IMR-90 (cell line): ENCODE measurements around the gene TNS3. TPM values are rescaled to one million over a fixed set of nuclear protein-coding genes. Genes with fewer than 3 reads are reported as not detected.

Experiments
- ATAC-seq: fragments of 200-7000 bp; cut with Tn5 transposase; 2 replicates; pipeline ENCODE4 v1.9.1; 2020; ENCODE audit warnings: low read depth, mild to moderate bottlenecking, moderate library complexity
- BruUV-seq: library from RNA; stranded (reverse); fragments of 400-500 nt; replicated peaks from 2 replicates; lab custom pipeline; 2021; lab: Mats Ljungman, UMichigan
- CTCF ChIA-PET: fragments of 300-600 bp; formaldehyde crosslinking; extraction: SDS; loops from one replicate; lab custom pipeline; 2021; ENCODE audit warnings: antibody characterized with exemption; lab: Yijun Ruan, JAX
- POLR2A ChIA-PET: fragments of 300-600 bp; sonication (Branson Sonifier 250); formaldehyde crosslinking; loops from one replicate; lab custom pipeline; 2022; ENCODE audit warnings: antibody characterized with exemption; ENCODE audit not compliant: unreplicated experiment; lab: Charles Lee
- DNase-seq: peaks from one replicate; pipeline ENCODE4 v3.0.0; 2013
- H2AFZ ChIP-seq: replicated peaks from 2 replicates; pipeline ENCODE3; 2013; ENCODE audit warnings: low read length, mild to moderate bottlenecking; ENCODE audit not compliant: poor library complexity
- H2AK5ac ChIP-seq: 2 replicates; pipeline ENCODE4 v1.6.1; 2013; ENCODE audit warnings: low read depth, low read length, inconsistent platforms
- H2AK9ac ChIP-seq: replicated peaks from 2 replicates; pipeline ENCODE3; 2013; ENCODE audit warnings: mild to moderate bottlenecking, low read depth, low read length, moderate library complexity; ENCODE audit not compliant: poor library complexity
- H2BK120ac ChIP-seq: 2 replicates; pipeline ENCODE4 v1.6.1; 2013; ENCODE audit warnings: low read depth, low read length, inconsistent platforms
- H2BK15ac ChIP-seq: 3 replicates; pipeline ENCODE4 v1.6.1; 2013; ENCODE audit warnings: low read depth, low read length, inconsistent platforms
- H2BK20ac ChIP-seq: 2 replicates; pipeline ENCODE4 v1.6.1; 2013; ENCODE audit warnings: low read depth, mild to moderate bottlenecking, inconsistent platforms, low read length, moderate library complexity
- H2BK5ac ChIP-seq: 2 replicates; pipeline ENCODE4 v1.6.1; 2013; ENCODE audit warnings: mild to moderate bottlenecking, low read depth, low read length, inconsistent platforms; ENCODE audit not compliant: poor library complexity, severe bottlenecking
- H3K14ac ChIP-seq: replicated peaks from 2 replicates; pipeline ENCODE4 v1.6.1; 2013; ENCODE audit warnings: low read depth, low read length, inconsistent platforms
- H3K18ac ChIP-seq: 2 replicates; pipeline ENCODE4 v1.6.1; 2013; ENCODE audit warnings: low read depth, low read length, control low read depth
- H3K23ac ChIP-seq: 2 replicates; pipeline ENCODE4 v1.6.1; 2013; ENCODE audit warnings: low read depth, low read length, inconsistent platforms
- H3K27ac ChIP-seq: 2 replicates; pipeline ENCODE4 v1.5.1; 2013; ENCODE audit warnings: mild to moderate bottlenecking, control low read depth, low read length; ENCODE audit not compliant: insufficient read depth
- H3K27me3 ChIP-seq: 2 replicates; pipeline ENCODE4 v1.6.1; 2013; ENCODE audit warnings: low read length; ENCODE audit not compliant: control insufficient read depth, insufficient read depth
- H3K36me3 ChIP-seq: 2 replicates; pipeline ENCODE4 v1.6.1; 2013; ENCODE audit warnings: low read length, mixed read lengths; ENCODE audit not compliant: control insufficient read depth, insufficient read depth
- H3K4ac ChIP-seq: 2 replicates; pipeline ENCODE4 v1.6.1; 2013; ENCODE audit warnings: low read depth, low read length, inconsistent platforms
- H3K4me1 ChIP-seq: 2 replicates; pipeline ENCODE4 v1.6.1; 2013; ENCODE audit warnings: low read length, mixed read lengths; ENCODE audit not compliant: control insufficient read depth, insufficient read depth
- H3K4me2 ChIP-seq: 2 replicates; pipeline ENCODE4 v1.6.1; 2013; ENCODE audit warnings: low read depth, mild to moderate bottlenecking, control low read depth, low read length, moderate library complexity
- H3K4me3 ChIP-seq: 2 replicates; pipeline ENCODE4 v1.5.1; 2013; ENCODE audit warnings: low read depth, mild to moderate bottlenecking, control low read depth, low read length, moderate library complexity; ENCODE audit not compliant: insufficient read depth
- H3K56ac ChIP-seq: 2 replicates; pipeline ENCODE4 v1.6.1; 2013; ENCODE audit warnings: low read length, inconsistent platforms; ENCODE audit not compliant: insufficient read depth; ENCODE audit errors: extremely low read depth
- H3K79me1 ChIP-seq, 2 experiments: 2 replicates each; pipeline ENCODE4 v1.6.1; 2013; ENCODE audit warnings: low read length in 2 of 2, inconsistent platforms in 1 of 2, low read depth in 1 of 2
- H3K9ac ChIP-seq: 2 replicates; pipeline ENCODE4 v1.6.1; 2013; ENCODE audit warnings: low read depth, low read length, control low read depth
- H3K9me1 ChIP-seq: 2 replicates; pipeline ENCODE4 v1.6.1; 2013; ENCODE audit warnings: low read length, inconsistent platforms; ENCODE audit not compliant: insufficient read depth
- H3K9me3 ChIP-seq: 2 replicates; pipeline ENCODE4 v1.6.1; 2013; ENCODE audit warnings: low read length; ENCODE audit not compliant: control insufficient read depth, insufficient read depth
- H4K20me1 ChIP-seq: 2 replicates; pipeline ENCODE4 v1.6.1; 2013; ENCODE audit warnings: low read length, inconsistent platforms; ENCODE audit not compliant: insufficient read depth
- H4K5ac ChIP-seq: 2 replicates; pipeline ENCODE4 v1.6.1; 2013; ENCODE audit warnings: mild to moderate bottlenecking, low read depth, low read length, control low read depth
- H4K8ac ChIP-seq, 2 experiments: 2 replicates each; pipeline ENCODE4 v1.6.1; 2013; ENCODE audit warnings: low read depth in 2 of 2, low read length in 2 of 2, control low read depth in 1 of 2, inconsistent platforms in 1 of 2
- H4K91ac ChIP-seq: 2 replicates; pipeline ENCODE4 v1.6.1; 2013; ENCODE audit warnings: low read depth, low read length, inconsistent platforms; ENCODE audit not compliant: insufficient read depth
- BHLHE40 ChIP-seq: fragments of 150-350 bp; IDR thresholded peaks from 2 replicates; pipeline ENCODE4 v1.6.1; 2016; ENCODE audit warnings: mild to moderate bottlenecking, low read depth, low read length
- ELK1 ChIP-seq: fragments of 150-350 bp; IDR thresholded peaks from 2 replicates; pipeline ENCODE4 v1.6.1; 2016; ENCODE audit warnings: low read depth, mild to moderate bottlenecking, low read length, moderate library complexity, borderline replicate concordance
- MAFK ChIP-seq: IDR thresholded peaks from 2 replicates; pipeline ENCODE4 v1.6.1; 2012; ENCODE audit warnings: low read depth, low read length, improper control_type of control experiment
- NFE2L2 ChIP-seq: fragments of 150-350 bp; IDR thresholded peaks from 2 replicates; pipeline ENCODE4 v1.6.1; 2016; ENCODE audit warnings: low read depth, mild to moderate bottlenecking, low read length
- POLR2A ChIP-seq: IDR thresholded peaks from 2 replicates; pipeline ENCODE4 v1.6.1; 2012; ENCODE audit warnings: mild to moderate bottlenecking, low read depth, low read length
- RAD21 ChIP-seq: IDR thresholded peaks from 2 replicates; pipeline ENCODE4 v1.6.1; 2012; ENCODE audit warnings: low read length, improper control_type of control experiment
- RCOR1 ChIP-seq: IDR thresholded peaks from 2 replicates; pipeline ENCODE4 v1.6.1; 2012; ENCODE audit warnings: mild to moderate bottlenecking, low read length, improper control_type of control experiment; ENCODE audit not compliant: insufficient replicate concordance
- RFX5 ChIP-seq: IDR thresholded peaks from 2 replicates; pipeline ENCODE4 v1.8.0; 2012; ENCODE audit warnings: low read depth, mild to moderate bottlenecking, low read length, moderate library complexity
- WGBS, 2 experiments: methylation state at CpG; one replicate each; pipeline versions ENCODE4 v1.1.5 to v1.1.7; 2013; ENCODE audit warnings: missing lambda C conversion rate in 2 of 2; ENCODE audit not compliant: insufficient read length in 1 of 2; ENCODE audit errors: extremely low coverage in 2 of 2; 5-methylcytosine and 5-hydroxymethylcytosine counted together
- dilution Hi-C: fragments of 300-500 bp; cut with HindIII; formaldehyde crosslinking; loops from one replicate; pipeline ENCODE4 v1.14.3; 2018; ENCODE audit warnings: low sequenced_read_pairs; ENCODE audit not compliant: unreplicated experiment
- in situ Hi-C: fragments of 300-500 bp; cut with MboI; formaldehyde crosslinking; loops from 3 replicates; pipeline ENCODE4 v1.14.3; 2019; ENCODE audit warnings: low sequenced_read_pairs, inconsistent platforms, mixed read lengths
- intact Hi-C: fragments of 100-400 bp; cut with micrococcal nuclease; formaldehyde crosslinking; loops from 2 replicates; pipeline ENCODE4 v1.10.0; 2022
- polyA plus RNA-seq, 3 experiments: library from polyadenylated mRNA; depleted of rRNA; stranded (reverse); fragments of >200 nt; gene quantifications; 2 replicates each; pipeline ENCODE4 v1.2.3, GENCODE V29; 2012; ENCODE audit warnings: low replicate concordance in 1 of 3
- total RNA-seq: library from RNA; depleted of rRNA; stranded (reverse); fragments of >200 nt; gene quantifications from 2 replicates; pipeline ENCODE4 v1.2.3, GENCODE V29; 2012

Gene TNS3
- total and polyA plus RNA-seq, 2 of the 4 experiments (the other 2 are of a cell fraction): 64.3 to 79.2 TPM

GRCh38 chr7:47481541-47482012, 100.3 kb downstream of the TNS3 start:
- POLR2A ChIA-PET: no interaction called here

More at GRCh38 chr7:47481541-47482012, 100.3 kb downstream of the TNS3 start:
- no peak for ATAC-seq
- H3K27me3 ChIP-seq: no peaks in the 10 kb centered on the region
- peak overlapping the region; percentile 73 for H3K14ac ChIP-seq
- H3K56ac ChIP-seq: peak overlapping the region; percentile 39; the same call in 1 of the 2 replicates
- peaks cover 65% of the 10 kb centered on the region for H4K20me1 ChIP-seq
- peak overlapping the region; percentile 95 for H2AK5ac ChIP-seq
- peak overlapping the region; percentile 18 for H2AK9ac ChIP-seq
- TF ChIP-seq NFE2L2: no peak
- no peak for TF ChIP-seq RCOR1
- no peak for TF ChIP-seq RAD21
- no peak for TF ChIP-seq ELK1
- TF ChIP-seq RFX5: no peak
- no peak for TF ChIP-seq MAFK
- no peak for TF ChIP-seq BHLHE40
- no peak; the same call in 1 of the 2 replicates for TF ChIP-seq POLR2A
- in situ Hi-C loops: no loop called here
- BruUV-seq: no TSS peak
- no peaks in the 10 kb centered on the region for H3K9me3 ChIP-seq
- peak overlapping the region; percentile 1 for H4K5ac ChIP-seq
- peaks cover 47 to 85% of the 10 kb centered on the region in 2 experiments for H3K79me1 ChIP-seq
- H3K9ac ChIP-seq: no peak overlapping the region
- peaks cover 60% of the 10 kb centered on the region for H3K9me1 ChIP-seq
- H3K18ac ChIP-seq: peak overlapping the region; percentile 45
- H3K4me2 ChIP-seq: peak overlapping the region; percentile 14; the same call in 1 of the 2 replicates
- peak overlapping the region; percentile 16 to 81; a peak in 2 of 4 replicates for H4K8ac ChIP-seq
- peak overlapping the region; percentile 41 for H2BK5ac ChIP-seq
- H2BK15ac ChIP-seq: peak overlapping the region; percentile 85; the same call in 1 of the 3 replicates
- peak overlapping the region; percentile 95 for H2BK120ac ChIP-seq
- H3K36me3 ChIP-seq: peaks cover 4% of the 10 kb centered on the region; the same call in 1 of the 2 replicates
- DNase-seq: no peak
- H2AFZ ChIP-seq: no peak overlapping the region
- 100% methylated on average over 2 of the region's 7 CpGs; no CpG with 5 or more reads in 1 of the 2 experiments for WGBS, 2 experiments
- H3K4me1 ChIP-seq: peaks cover 55% of the 10 kb centered on the region
- H3K4me3 ChIP-seq: no peak overlapping the region
- H4K91ac ChIP-seq: peak overlapping the region; percentile 90
- dilution Hi-C loops: no loop called here
- intact Hi-C loops: loop anchor here (2.0 kb wide), 1 partner anchor 19 kb away; no protein-coding TSS in a partner anchor
- peak overlapping the region; percentile 94 for H3K4ac ChIP-seq
- CTCF ChIA-PET: interaction anchor here (0.6 kb wide), 1 partner anchor 1222 kb away, joined by 3 read pairs; no protein-coding TSS in a partner anchor
- peak overlapping the region; percentile 54 for H3K27ac ChIP-seq
- peak overlapping the region; percentile 86; the same call in 1 of the 2 replicates for H3K23ac ChIP-seq
- peak overlapping the region; percentile 95 for H2BK20ac ChIP-seq
